ENCODE measurements around the gene BATF. TPM values are rescaled to one million over a fixed set of nuclear protein-coding genes. Genes with fewer than 3 reads are reported as not detected.
A peak's percentile ranks its signal among the peaks of the same experiment; 100 is the strongest.

BATF gene
- total RNA-seq, 1 donor from 2014 or later, result 160 TPM

GRCh38 chr14:75561013-75561432 is 38.8 kb downstream of the BATF start:
- intact Hi-C loops (cut with micrococcal nuclease), result loop anchor here (1.0 to 5.0 kb wide), 8 partner anchors 18 to 429 kb away; partner anchors contain the start of gene BATF
- no peaks in the 10 kb centered on the region for H3K27me3 Mint-ChIP-seq
- H3K27ac Mint-ChIP-seq, result peak overlapping the region; percentile 41

GRCh38 chr14:75562089-75562488 is 39.8 kb downstream of the BATF start:
- CTCF ChIA-PET, result interaction anchor here (1.3 to 4.1 kb wide), 16 partner anchors 9 to 431 kb away, joined by 4 to 42 read pairs (median 17); partner anchors contain the start of gene BATF
- peak overlapping the region; percentile 62 for H3K27ac Mint-ChIP-seq
- H3K36me3 Mint-ChIP-seq (ENCODE audit: low read depth), result no peaks in the 10 kb centered on the region
- TF ChIP-seq CTCF (IDR thresholded peaks at IDR 0.05), result no peak
- no peaks in the 10 kb centered on the region for H3K9me3 Mint-ChIP-seq
- DNase-seq (no peak), ATAC-seq (ENCODE audit: low read depth) (peak; percentile 63)
- no peaks in the 10 kb centered on the region for H3K27me3 Mint-ChIP-seq
- intact Hi-C loops (cut with micrococcal nuclease), result loop anchor here (5.0 kb wide), 1 partner anchor 430 kb away; no protein-coding TSS in a partner anchor
- POLR2A ChIA-PET, result interaction anchor here (0.7 to 2.0 kb wide), 3 partner anchors 13 to 231 kb away, joined by 3 to 11 read pairs (median 4); no protein-coding TSS in a partner anchor
- H3K4me3 Mint-ChIP-seq, result no peak overlapping the region
- H3K4me1 Mint-ChIP-seq, result peaks cover 37% of the 10 kb centered on the region

More at GRCh38 chr14:75561013-75561432, 38.8 kb downstream of the BATF start:
- ChIA-PET CTCF (interaction anchor here (0.6 to 4.1 kb wide), 37 partner anchors 8 to 433 kb away, joined by 3 to 42 read pairs (median 6); partner anchors contain the start of gene BATF), POLR2A (interaction anchor here (0.6 to 2.5 kb wide), 14 partner anchors 12 to 429 kb away, joined by 3 to 16 read pairs (median 6); partner anchors contain the start of gene BATF)
- no peaks in the 10 kb centered on the region for H3K9me3 Mint-ChIP-seq
- peak; percentile 46 for ATAC-seq (ENCODE audit: low read depth)
- peak overlapping the region; percentile 42 for H3K4me3 Mint-ChIP-seq
- no peaks in the 10 kb centered on the region for H3K36me3 Mint-ChIP-seq (ENCODE audit: low read depth)
- DNase-seq, result no peak
- TF ChIP-seq CTCF (IDR thresholded peaks at IDR 0.05), result peak; percentile 40
- peaks cover 37% of the 10 kb centered on the region for H3K4me1 Mint-ChIP-seq

- Mint-ChIP-seq H3K36me3 (ENCODE audit: low read depth) (no peaks in the 10 kb centered on the region), H3K27ac (no peak overlapping the region), H3K27me3 (no peaks in the 10 kb centered on the region), H3K9me3 (no peaks in the 10 kb centered on the region), H3K4me1 (peaks cover 37% of the 10 kb centered on the region), H3K4me3 (no peak overlapping the region)
- no peak for TF ChIP-seq CTCF (IDR thresholded peaks at IDR 0.05)
- ChIA-PET CTCF (interaction anchor here (1.5 to 4.1 kb wide), 7 partner anchors 9 to 431 kb away, joined by 6 to 42 read pairs (median 23); no protein-coding TSS in a partner anchor), POLR2A (interaction anchor here (0.7 to 2.0 kb wide), 3 partner anchors 14 to 231 kb away, joined by 3 to 11 read pairs (median 3); no protein-coding TSS in a partner anchor)
- DNase-seq (no peak), ATAC-seq (ENCODE audit: low read depth) (no peak)
- intact Hi-C loops (cut with micrococcal nuclease), result loop anchor here (5.0 kb wide), 1 partner anchor 430 kb away; no protein-coding TSS in a partner anchor
Measured at GRCh38 chr14:75562489-75562888, 40.2 kb downstream of the BATF start.

GRCh38 chr14:75563931-75564330 is 41.7 kb downstream of the BATF start:
- H3K9me3 Mint-ChIP-seq, result no peaks in the 10 kb centered on the region
- ChIA-PET POLR2A (interaction anchor here (1.1 kb wide), 1 partner anchor 49 kb away, joined by 4 read pairs; no protein-coding TSS in a partner anchor), CTCF (interaction anchor here (0.6 to 1.0 kb wide), 2 partner anchors 260 to 432 kb away, joined by 3 to 4 read pairs; no protein-coding TSS in a partner anchor)
- H3K36me3 Mint-ChIP-seq (ENCODE audit: low read depth), result no peaks in the 10 kb centered on the region
- TF ChIP-seq CTCF (IDR thresholded peaks at IDR 0.05), result no peak
- DNase-seq (no peak), ATAC-seq (ENCODE audit: low read depth) (no peak)
- H3K27me3 Mint-ChIP-seq, result no peaks in the 10 kb centered on the region
- H3K4me1 Mint-ChIP-seq, result peaks cover 33% of the 10 kb centered on the region
- H3K4me3 Mint-ChIP-seq, result no peak overlapping the region
- intact Hi-C loops (cut with micrococcal nuclease), result loop anchor here (5.0 kb wide), 1 partner anchor 432 kb away; no protein-coding TSS in a partner anchor
- no peak overlapping the region for H3K27ac Mint-ChIP-seq

GRCh38 chr14:75565056-75565455 is 42.8 kb downstream of the BATF start:
- ChIA-PET POLR2A (no interaction called here), CTCF (no interaction called here)
- no peak for TF ChIP-seq CTCF (IDR thresholded peaks at IDR 0.05)
- Mint-ChIP-seq H3K27me3 (no peaks in the 10 kb centered on the region), H3K36me3 (ENCODE audit: low read depth) (no peaks in the 10 kb centered on the region), H3K27ac (no peak overlapping the region), H3K4me3 (no peak overlapping the region), H3K4me1 (peaks cover 25% of the 10 kb centered on the region), H3K9me3 (no peaks in the 10 kb centered on the region)
- DNase-seq (no peak), ATAC-seq (ENCODE audit: low read depth) (no peak)
- intact Hi-C loops (cut with micrococcal nuclease), result no loop called here
